B cell (primary cell): ENCODE measurements around the gene OR13C8. TPM values are rescaled to one million over a fixed set of nuclear protein-coding genes. Genes with fewer than 3 reads are reported as not detected.

Experiments
- ATAC-seq: fragments of 200-7000 bp; cut with Tn5 transposase; one replicate; pipeline ENCODE4 v1.10.0; 2021; ENCODE audit warnings: low read depth, mild to moderate bottlenecking, moderate number of reproducible peaks, moderate library complexity
- CTCF ChIA-PET: fragments of 350-600 bp; sonication (Branson Sonifier 250); formaldehyde crosslinking; loops from one replicate; lab custom pipeline; 2021; ENCODE audit warnings: antibody characterized with exemption, inconsistent platforms; lab: Charles Lee
- POLR2A ChIA-PET: fragments of 350-600 bp; sonication (Branson Sonifier 250); formaldehyde crosslinking; loops from one replicate; lab custom pipeline; 2021; ENCODE audit warnings: antibody characterized with exemption; lab: Charles Lee
- DNase-seq: peaks from one replicate; pipeline ENCODE4 v3.0.0; 2013
- H2AFZ ChIP-seq: 2 replicates; pipeline ENCODE4 v1.6.1; 2012; ENCODE audit warnings: mild to moderate bottlenecking, low read depth, low read length; ENCODE audit not compliant: insufficient read depth, poor library complexity, severe bottlenecking
- H3K27ac ChIP-seq, 2 donors: 1 replicate in 1 of 2; 2 replicates in 1 of 2; pipeline ENCODE4 v1.5.1; 2012 to 2013; ENCODE audit warnings: low read length in 2 of 2, mild to moderate bottlenecking in 2 of 2, moderate library complexity in 1 of 2
- H3K27me3 ChIP-seq, 4 experiments: fragments of 200-600 bp in 1 of 4; sonication (generic) in 1 of 4; replicated peaks in 1 of 4; 1 replicate in 2 of 4; 2 replicates in 2 of 4; pipeline versions ENCODE4 v1.6.1 to v1.7.0; 2013 to 2016; ENCODE audit warnings: low read length in 3 of 4, mild to moderate bottlenecking in 2 of 4, mixed read lengths in 1 of 4, moderate library complexity in 1 of 4; ENCODE audit not compliant: insufficient read depth in 4 of 4, control insufficient read depth in 3 of 4; ENCODE audit errors: control extremely low read depth in 1 of 4
- H3K36me3 ChIP-seq, 2 experiments: replicated peaks in 1 of 2; 1 replicate in 1 of 2; 2 replicates in 1 of 2; pipeline versions ENCODE4 v1.6.1 to v1.7.1; 2013; ENCODE audit warnings: low read length in 1 of 2; ENCODE audit not compliant: insufficient read depth in 2 of 2, control insufficient read depth in 1 of 2; ENCODE audit errors: control extremely low read depth in 1 of 2, extremely low read depth in 1 of 2
- H3K4me1 ChIP-seq, 2 donors: fragments of 200-600 bp in 1 of 2; sonication (generic) in 1 of 2; 1 replicate in 1 of 2; 2 replicates in 1 of 2; pipeline versions ENCODE4 v1.5.1 to v1.6.1; 2013 to 2017; ENCODE audit warnings: low read length in 2 of 2; ENCODE audit not compliant: control insufficient read depth in 2 of 2, insufficient read depth in 2 of 2
- H3K4me2 ChIP-seq: replicated peaks from 2 replicates; pipeline ENCODE3; 2012; ENCODE audit warnings: mild to moderate bottlenecking, low read depth, low read length; ENCODE audit not compliant: poor library complexity, severe bottlenecking
- H3K4me3 ChIP-seq, 5 experiments: fragments of 200-600 bp in 1 of 5; sonication (generic) in 1 of 5; 1 replicate in 3 of 5; 2 replicates in 2 of 5; pipeline versions ENCODE4 v1.5.1 to v1.7.0; 2011 to 2016; ENCODE audit warnings: low read length in 4 of 5, mild to moderate bottlenecking in 4 of 5, low read depth in 2 of 5, control low read depth in 1 of 5, moderate library complexity in 1 of 5; ENCODE audit not compliant: insufficient read depth in 1 of 5; ENCODE audit errors: control extremely low read depth in 1 of 5, extremely low read depth in 1 of 5
- H3K79me2 ChIP-seq: fragments of 200-600 bp; sonication (generic); one replicate; pipeline ENCODE4 v1.6.0; 2016; ENCODE audit warnings: low read length; ENCODE audit not compliant: control insufficient read depth, insufficient read depth
- H3K9ac ChIP-seq: fragments of 200-600 bp; sonication (generic); 2 replicates; pipeline ENCODE4 v1.6.1; 2017; ENCODE audit warnings: mild to moderate bottlenecking, low read length, moderate library complexity
- H3K9me3 ChIP-seq, 3 donors: one replicate each; pipeline versions ENCODE4 v1.6.1 to v1.7.1; 2013; ENCODE audit warnings: low read length in 2 of 3; ENCODE audit not compliant: control insufficient read depth in 2 of 3, insufficient read depth in 1 of 3; ENCODE audit errors: control extremely low read depth in 1 of 3
- H4K20me1 ChIP-seq: 2 replicates; pipeline ENCODE4 v1.6.0; 2012; ENCODE audit warnings: mild to moderate bottlenecking, low read length; ENCODE audit not compliant: insufficient read depth, control insufficient read depth, poor library complexity, severe bottlenecking
- H3K27ac Mint-ChIP-seq: one replicate; pipeline ENCODE4 v1.8.0; 2021; ENCODE audit warnings: mixed read lengths
- H3K27me3 Mint-ChIP-seq: one replicate; pipeline ENCODE4 v1.8.0; 2021; ENCODE audit warnings: mixed read lengths
- H3K4me1 Mint-ChIP-seq: one replicate; pipeline ENCODE4 v1.8.0; 2021; ENCODE audit warnings: mixed read lengths
- H3K4me3 Mint-ChIP-seq: one replicate; pipeline ENCODE4 v1.8.0; 2021; ENCODE audit warnings: mixed read lengths
- H3K9me3 Mint-ChIP-seq: one replicate; pipeline ENCODE4 v1.8.0; 2022; ENCODE audit warnings: mixed read lengths; ENCODE audit not compliant: insufficient read depth
- CTCF ChIP-seq: fragments of 200-600 bp; IDR thresholded peaks from one replicate; pipeline ENCODE4 v1.8.0; 2022; ENCODE audit warnings: antibody characterized with exemption, mild to moderate bottlenecking
- EZH2 ChIP-seq: IDR thresholded peaks from 2 replicates; pipeline ENCODE4 v1.6.1; 2012; ENCODE audit warnings: borderline replicate concordance, low read depth, mild to moderate bottlenecking, moderate library complexity, low read length; ENCODE audit not compliant: insufficient read depth, poor library complexity, severe bottlenecking
- WGBS: methylation state at CpG from one replicate; pipeline ENCODE4 v1.1.5; 2013; ENCODE audit warnings: missing lambda C conversion rate; ENCODE audit not compliant: insufficient coverage; 5-methylcytosine and 5-hydroxymethylcytosine counted together
- intact Hi-C: fragments of 100-400 bp; cut with micrococcal nuclease; formaldehyde crosslinking; loops from one replicate; pipeline ENCODE4 v1.10.0; 2022
- polyA plus RNA-seq: library from polyadenylated mRNA; depleted of rRNA; stranded (reverse); fragments of >200 nt; gene quantifications from 2 replicates; pipeline ENCODE4 v1.2.3, GENCODE V29; 2012
- total RNA-seq, 2 donors: library from RNA; stranded (reverse); fragments of 120-200 nt in 1 of 2; gene quantifications; 1 replicate in 1 of 2; 2 replicates in 1 of 2; pipeline versions ENCODE4 v1.2.3 to v1.2.4, GENCODE V29; 2013 to 2022

Gene OR13C8
- total and polyA plus RNA-seq, 2 donors (not counting 1 experiment from before 2014, with no cell fraction given): not detected

GRCh38 chr9:104586496-104587180 is 17.7 kb downstream of the OR13C8 start:
- intact Hi-C loops: no loop called here
- POLR2A ChIA-PET: no interaction called here
- H3K27ac Mint-ChIP-seq: no peak overlapping the region

More at GRCh38 chr9:104586496-104587180, 17.7 kb downstream of the OR13C8 start:
- H3K9me3 ChIP-seq: no peaks in the 10 kb centered on the region
- Mint-ChIP-seq H3K4me1 (no peaks in the 10 kb centered on the region), H3K27me3 (no peaks in the 10 kb centered on the region), H3K9me3 (no peaks in the 10 kb centered on the region), H3K4me3 (no peak overlapping the region)
- CTCF ChIA-PET: no interaction called here
- TF ChIP-seq EZH2 (no peak), CTCF (no peak)
- DNase-seq: no peak
- H3K79me2 ChIP-seq: no peaks in the 10 kb centered on the region
- H3K27me3 ChIP-seq: no peaks in the 10 kb centered on the region
- H3K4me3 ChIP-seq: no peak overlapping the region
- WGBS: no CpG with 5 or more reads among the region's 1 CpG
- no peaks in the 10 kb centered on the region for H4K20me1 ChIP-seq
- H3K9ac ChIP-seq: no peak overlapping the region
- no peak overlapping the region for H3K27ac ChIP-seq
- H3K36me3 ChIP-seq: no peaks in the 10 kb centered on the region
- ATAC-seq: no peak
- no peak overlapping the region for H3K4me2 ChIP-seq
- no peak overlapping the region for H2AFZ ChIP-seq
- H3K4me1 ChIP-seq: no peaks in the 10 kb centered on the region
